ENCODE results near the gene NFS1. TPM values are rescaled to one million over a fixed set of nuclear protein-coding genes. Genes with fewer than 3 reads are reported as not detected.

Gene NFS1
- polyA plus RNA-seq, 3 donors = 16.9 to 34.6 (median 17.6) TPM

DNA sequence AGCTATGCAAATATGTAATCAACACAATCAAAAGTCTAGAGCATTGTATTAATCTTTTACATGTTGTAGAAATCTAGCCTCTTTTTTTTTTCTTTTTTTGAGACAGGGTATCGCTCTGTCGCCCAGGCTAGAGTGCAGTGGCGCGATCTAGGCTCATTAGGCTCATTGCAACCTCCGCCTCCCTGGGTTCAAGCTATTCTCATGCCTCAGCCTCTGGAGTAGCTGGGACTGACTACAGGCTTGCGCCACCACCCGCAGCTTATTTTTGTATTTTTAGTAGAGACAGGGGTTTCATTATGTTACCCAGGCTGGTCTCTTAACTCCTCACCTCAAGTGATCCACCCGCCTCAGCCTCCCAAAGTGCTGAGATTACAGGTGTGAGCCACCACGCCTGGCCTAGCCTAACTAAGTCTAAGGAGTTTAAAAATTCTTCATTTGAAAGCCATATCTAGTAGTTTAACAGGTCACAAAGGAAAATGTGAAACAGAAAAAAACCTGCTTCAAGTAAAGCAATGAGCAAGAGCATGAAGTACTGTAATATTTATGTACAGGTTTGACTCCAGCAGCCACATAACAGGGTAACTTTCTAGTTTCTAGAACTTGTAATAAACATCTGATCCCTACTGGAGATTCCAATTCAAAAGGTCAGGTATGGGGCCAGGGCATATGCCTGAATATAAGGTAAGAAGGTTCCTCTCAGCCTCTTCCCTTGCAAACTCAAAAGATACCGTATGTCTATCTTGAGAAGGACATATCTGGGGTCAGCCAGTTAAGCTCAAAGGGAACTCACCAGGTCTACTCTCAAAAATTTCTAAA is 38.8 kb downstream of the NFS1 start:
- H3K27ac ChIP-seq (ENCODE audit: low read depth, low read length) = no peak overlapping the region
- WGBS, 3 donors = 89 to 93% (median 90%) methylated on average over 10 of the region's 10 CpGs

DNA sequence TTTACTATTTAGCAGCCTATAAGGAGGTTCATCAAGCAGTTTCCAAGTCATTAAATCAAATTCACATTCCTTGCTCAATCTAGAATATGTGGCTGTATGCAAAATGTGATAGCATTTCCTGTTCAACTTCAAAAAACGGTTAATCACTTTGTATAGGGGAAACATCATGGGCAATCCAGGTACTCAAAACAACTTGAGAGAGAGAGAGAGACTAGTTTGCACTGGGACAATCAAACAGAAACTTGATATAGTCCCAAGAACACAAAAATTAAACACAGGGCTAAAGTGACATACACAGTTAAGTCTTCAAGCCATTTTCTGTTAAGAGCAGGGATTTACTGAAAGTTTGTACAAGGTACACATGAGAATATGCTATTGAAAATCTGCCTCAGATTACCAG is 41.9 kb downstream of the NFS1 start:
- no peak overlapping the region for H3K27ac ChIP-seq (ENCODE audit: low read depth, low read length)
- WGBS, 3 donors = 10 to 25% (median 14%) methylated on average over 1 of the region's 1 CpG

DNA sequence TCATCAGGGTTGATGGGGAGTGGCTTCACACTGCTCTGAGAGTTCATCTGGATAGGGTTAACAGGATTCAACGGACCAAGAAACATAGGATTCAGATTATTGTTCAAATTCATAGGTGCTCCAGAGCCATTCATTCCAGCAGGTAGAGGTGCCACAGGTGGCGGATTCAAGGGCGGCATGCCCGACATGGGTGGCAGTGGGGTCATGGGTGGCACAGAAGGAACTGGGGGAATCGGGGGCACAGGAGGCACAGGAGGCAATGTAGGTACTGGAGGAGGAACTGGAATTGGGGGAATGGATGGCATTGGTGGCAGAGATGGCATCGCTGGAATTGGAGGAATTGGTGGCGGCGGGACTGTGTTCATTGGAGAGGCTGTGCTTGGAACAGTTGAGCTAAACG is 44.7 kb downstream of the NFS1 start:
- 94 to 96% (median 96%) methylated on average over 9 of the region's 9 CpGs for WGBS, 3 donors
- H3K27ac ChIP-seq (ENCODE audit: low read depth, low read length) = no peak overlapping the region

DNA sequence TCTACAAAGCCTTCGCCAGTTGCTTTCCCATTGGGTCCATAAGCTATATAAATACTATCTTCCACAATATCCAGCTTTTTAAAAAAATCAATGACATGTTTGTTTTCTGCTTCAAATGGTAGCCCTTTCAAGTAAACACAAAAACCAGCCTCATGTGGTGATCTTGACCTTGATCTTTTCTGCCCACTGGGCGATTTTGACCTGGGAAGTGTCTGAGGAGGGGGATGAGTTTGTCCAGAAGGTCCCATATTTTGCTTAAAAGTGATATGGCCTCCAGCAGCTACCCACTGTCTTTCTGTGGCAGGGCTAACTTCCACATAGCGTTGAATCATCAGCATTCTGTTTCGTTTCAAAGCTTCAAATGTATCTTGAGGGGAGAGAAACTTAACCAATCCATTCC is 45.3 kb downstream of the NFS1 start:
- WGBS, 3 donors = 92 to 94% (median 94%) methylated on average over 4 of the region's 4 CpGs
- no peak overlapping the region for H3K27ac ChIP-seq (ENCODE audit: low read depth, low read length)

DNA sequence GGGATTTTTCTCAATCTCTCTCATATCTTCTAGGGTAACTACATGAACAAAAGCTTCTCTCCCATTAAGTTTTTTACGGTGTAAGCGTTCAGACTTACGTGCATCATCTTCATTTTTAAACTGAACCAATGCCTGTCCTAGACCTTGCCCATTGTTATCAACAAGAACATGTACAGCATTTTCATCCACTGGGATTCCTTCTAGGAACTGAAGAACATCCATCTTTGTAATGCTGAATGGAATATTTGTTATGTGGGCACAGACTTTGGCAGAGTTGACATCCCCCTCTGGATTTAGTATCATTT is 45.8 kb downstream of the NFS1 start:
- no peak overlapping the region for H3K27ac ChIP-seq (ENCODE audit: low read depth, low read length)
- 97 to 98% (median 97%) methylated on average over 3 of the region's 3 CpGs for WGBS, 3 donors

DNA sequence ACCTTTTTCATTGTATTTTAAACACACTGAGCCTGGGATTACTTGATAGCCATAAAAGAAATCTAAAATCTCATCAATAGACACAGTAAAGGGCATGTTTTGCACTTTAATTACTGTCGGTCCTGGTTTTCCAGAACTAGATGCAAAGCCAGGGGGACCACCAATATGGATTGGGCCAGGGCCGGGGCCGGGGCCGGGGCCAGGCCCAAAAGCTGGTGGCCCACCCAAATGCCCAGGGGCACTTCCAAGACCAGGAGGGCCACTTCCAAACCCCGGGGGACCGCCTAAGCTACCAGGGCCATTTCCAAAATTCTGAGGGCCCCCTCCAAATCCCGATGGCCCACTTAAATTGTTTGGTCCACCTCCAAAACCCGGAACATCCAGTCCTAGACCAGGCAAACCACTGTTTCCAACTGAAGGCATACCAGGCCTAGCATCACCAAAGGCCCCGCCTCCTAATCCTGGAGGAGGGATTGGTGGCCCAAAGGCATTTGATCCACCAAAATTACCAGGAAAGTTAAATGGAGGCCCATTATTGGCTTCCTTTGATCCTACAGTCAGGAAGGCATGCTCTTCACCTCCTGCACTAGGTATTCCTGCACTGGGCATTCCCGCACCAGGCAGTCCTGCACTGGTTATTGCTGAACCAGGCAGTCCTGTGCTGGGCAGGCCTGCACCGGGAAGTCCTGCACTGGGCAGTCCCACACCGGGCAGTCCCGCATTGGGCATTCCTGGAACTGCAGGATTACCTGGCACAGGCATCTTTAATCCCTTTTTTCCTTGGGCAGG is 46.3 kb downstream of the NFS1 start:
- H3K27ac ChIP-seq (ENCODE audit: low read depth, low read length) = no peak overlapping the region
- 96 to 98% (median 96%) methylated on average over 13 of the region's 13 CpGs for WGBS, 3 donors

DNA sequence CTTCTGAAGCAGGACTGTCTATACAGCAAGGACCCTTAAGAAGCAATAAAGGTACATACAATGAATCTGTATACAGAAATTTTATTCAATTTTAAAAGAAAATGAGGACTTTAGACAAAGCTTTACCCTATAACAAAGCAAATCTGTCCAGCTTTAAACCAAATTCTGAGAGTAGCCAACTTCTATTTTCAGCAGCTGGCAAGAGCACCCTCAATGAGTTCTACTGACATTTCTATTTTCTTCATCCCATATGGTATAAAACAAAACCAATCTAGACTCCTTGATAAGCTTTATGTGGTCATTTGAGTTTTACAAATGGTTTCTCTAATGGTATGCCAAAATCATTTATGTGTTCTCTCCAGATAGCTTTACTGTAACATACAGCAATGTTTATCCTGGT is 47.2 kb downstream of the NFS1 start:
- H3K27ac ChIP-seq (ENCODE audit: low read depth, low read length) = no peak overlapping the region

DNA sequence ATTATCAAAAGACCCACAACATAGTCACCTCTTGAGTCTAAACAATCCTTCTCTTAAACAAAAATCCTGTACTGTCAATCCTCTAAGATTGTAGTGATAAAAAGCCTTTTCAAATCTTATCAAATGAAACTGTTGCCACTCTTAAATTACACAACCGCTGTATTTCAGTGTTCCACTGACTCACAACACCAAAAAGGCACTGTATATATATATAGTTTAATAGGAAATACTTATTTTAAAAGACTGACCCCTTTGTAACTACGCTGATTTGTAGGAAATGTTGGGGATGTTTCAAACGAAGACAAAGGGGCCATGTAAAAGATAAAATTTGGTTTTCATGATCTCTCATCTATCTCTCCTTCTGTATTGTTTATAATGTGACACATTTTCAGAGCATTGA is 48.5 kb downstream of the NFS1 start:
- no peak overlapping the region for H3K27ac ChIP-seq (ENCODE audit: low read depth, low read length)
- WGBS, 3 donors = 78 to 86% (median 79%) methylated on average over 3 of the region's 3 CpGs

DNA sequence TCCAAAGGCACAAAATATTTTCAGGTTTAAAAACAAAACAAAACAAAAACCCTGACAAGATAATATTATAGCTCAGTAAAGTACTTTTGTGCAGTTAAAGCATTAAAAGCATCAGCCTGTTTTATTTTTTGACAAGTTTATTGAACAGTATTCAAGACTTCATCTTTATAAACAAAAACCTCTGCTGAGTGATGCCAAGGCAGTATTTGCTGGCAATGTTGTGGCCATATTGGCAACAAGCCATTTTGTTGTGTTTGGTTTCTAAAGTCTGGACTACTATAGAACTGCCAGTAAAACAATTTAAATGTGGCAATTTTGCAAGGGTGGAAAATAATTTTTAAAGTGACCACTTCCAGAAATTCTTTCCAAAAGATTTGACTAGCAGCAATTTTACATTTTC is 50.3 kb downstream of the NFS1 start:
- no peak overlapping the region for H3K27ac ChIP-seq (ENCODE audit: low read depth, low read length)

DNA sequence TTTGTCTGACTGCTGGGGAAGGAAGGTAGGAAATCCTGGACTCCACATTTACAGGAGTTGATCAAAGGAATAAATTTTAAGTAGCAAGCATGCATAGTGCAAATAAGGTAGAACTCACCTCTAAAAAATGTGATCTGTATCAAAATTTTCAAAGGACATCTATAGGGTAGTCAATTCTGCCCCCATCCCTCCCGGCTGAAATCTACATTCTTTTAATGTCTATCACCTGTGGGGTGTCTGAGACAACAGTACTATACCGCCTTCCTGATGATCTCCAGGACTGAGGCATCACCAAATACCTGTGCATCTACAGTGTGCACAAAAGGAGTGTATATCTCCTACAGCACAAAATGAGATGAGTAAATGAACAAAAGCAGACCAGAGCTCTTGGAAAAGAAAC is 54.3 kb downstream of the NFS1 start:
- WGBS, 3 donors = 88% methylated on average over 2 of the region's 2 CpGs
- no peak overlapping the region for H3K27ac ChIP-seq (ENCODE audit: low read depth, low read length)

DNA sequence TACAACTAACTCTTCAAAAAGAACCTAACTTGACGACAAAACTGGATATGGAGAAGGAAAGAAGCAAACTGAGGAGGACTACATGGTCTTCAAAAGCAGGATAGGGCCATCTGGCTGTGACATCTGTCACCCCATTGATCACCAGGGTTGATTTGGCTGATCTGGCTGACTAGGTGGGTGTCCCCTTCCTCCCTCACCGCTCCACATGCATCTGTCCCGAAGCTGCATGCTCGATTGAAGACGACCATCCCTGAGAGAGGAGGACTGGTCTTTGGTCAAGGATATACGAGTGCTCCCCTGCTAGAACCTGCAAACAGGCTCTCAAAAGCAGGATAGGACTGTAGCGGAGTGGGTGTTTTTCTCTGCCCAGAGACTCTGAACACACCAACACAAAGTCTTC is 56.1 kb downstream of the NFS1 start:
- WGBS, 3 donors = 92 to 94% (median 93%) methylated on average over 7 of the region's 7 CpGs
- no peak overlapping the region for H3K27ac ChIP-seq (ENCODE audit: low read depth, low read length)

DNA sequence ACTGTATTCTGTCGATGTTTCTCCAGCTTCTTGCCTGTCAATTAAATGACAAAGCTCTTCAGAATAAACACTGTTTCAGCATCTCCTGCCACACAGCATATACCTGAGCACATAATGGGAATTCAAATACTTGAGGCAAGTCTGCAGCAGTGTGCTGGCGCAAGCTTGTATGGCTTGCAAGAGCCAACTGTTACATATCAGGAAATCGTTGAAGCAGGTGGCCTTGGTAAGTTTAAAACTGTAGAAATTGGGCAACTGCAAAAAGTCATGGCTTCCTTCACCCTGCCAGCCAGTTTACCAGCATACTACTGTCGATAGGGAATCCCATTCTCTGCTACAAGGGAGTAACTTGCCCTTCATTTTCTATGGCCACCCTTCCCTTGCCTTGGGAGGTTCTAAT is 57.4 kb downstream of the NFS1 start:
- no peak overlapping the region for H3K27ac ChIP-seq (ENCODE audit: low read depth, low read length)
- 58 to 72% (median 70%) methylated on average over 4 of the region's 4 CpGs for WGBS, 3 donors

DNA sequence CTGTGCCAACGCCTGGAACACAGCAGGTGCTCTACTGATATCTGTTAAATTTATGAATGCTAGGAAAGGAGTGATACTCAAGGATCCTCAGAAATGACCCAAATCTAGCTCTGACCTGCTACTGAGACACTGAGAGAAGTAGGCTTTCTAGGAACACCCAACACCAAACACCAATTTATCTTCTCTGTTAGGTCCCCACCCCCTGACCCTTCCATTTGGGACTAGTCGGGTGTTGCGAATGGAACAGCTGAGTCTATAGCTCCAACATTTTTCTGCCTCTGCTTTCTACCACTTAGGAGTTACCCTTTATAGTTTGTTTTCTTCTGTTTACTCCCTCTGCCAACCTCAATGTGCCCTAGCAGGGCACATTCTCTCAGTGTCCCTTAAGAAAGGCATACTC is 58.4 kb downstream of the NFS1 start:
- H3K27ac ChIP-seq (ENCODE audit: low read depth, low read length) = no peak overlapping the region
- WGBS, 3 donors = 61 to 94% (median 87%) methylated on average over 3 of the region's 3 CpGs

DNA sequence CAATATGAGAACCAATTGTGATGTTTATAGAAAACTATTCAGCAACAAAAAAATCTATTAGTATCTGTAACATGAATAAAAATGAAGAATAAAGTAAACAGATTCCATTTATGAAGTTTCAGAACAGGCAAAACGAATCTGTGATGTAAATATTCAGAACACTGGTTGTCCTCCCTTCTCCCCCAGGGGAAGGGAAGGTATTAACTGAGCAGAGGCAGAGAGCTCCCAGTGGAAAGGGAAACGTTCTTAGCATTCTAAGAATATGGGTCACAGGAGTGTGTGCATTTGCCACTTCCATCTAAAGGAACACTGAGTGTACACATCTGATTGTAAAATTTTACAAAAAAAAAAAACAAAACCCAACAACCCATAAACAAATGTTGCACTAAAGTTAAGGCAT is 60.4 kb downstream of the NFS1 start:
- WGBS, 3 donors = 49 to 65% (median 54%) methylated on average over 2 of the region's 2 CpGs
- H3K27ac ChIP-seq (ENCODE audit: low read depth, low read length) = no peak overlapping the region

DNA sequence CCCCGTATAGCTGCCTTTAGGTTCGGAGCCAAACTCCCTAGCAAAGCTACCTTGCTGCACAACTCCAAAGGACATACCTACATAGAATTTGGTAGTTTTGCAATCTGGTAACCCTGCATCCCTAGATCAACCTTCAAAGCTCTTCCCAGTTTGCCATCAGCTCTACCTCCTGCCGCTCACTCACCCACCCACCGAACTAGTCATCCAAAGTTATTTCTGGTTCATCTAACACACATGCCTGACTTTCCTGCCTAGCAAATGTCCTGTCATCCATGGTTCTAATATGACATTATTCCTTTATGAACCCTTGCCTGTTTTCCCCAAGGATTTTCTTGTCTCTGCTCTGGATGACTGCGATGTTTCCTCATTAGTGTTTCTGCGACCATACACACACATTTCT is 61.9 kb downstream of the NFS1 start:
- H3K27ac ChIP-seq (ENCODE audit: low read depth, low read length) = no peak overlapping the region
- WGBS, 3 donors = 92 to 95% (median 93%) methylated on average over 6 of the region's 6 CpGs

DNA sequence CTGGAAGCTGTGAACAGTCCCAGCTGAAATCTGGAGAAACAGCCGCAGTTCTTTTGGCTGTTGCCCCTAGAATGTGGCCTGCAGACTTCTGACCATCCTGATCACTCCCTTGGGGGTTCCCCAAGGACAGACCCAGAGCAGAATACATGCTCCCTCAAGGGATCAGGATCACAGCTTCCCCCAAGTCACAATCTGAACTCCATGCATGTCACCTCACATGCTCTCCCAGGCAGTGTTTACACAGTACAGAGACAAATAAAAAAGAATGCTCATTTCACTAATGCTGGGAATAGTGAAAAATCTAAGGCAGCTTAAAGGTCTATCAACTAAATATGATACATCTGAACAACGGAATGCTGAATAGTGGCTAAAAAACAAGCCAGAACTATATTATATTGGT is 63.1 kb downstream of the NFS1 start:
- WGBS, 3 donors = 47 to 76% (median 71%) methylated on average over 2 of the region's 2 CpGs
- no peak overlapping the region for H3K27ac ChIP-seq (ENCODE audit: low read depth, low read length)

DNA sequence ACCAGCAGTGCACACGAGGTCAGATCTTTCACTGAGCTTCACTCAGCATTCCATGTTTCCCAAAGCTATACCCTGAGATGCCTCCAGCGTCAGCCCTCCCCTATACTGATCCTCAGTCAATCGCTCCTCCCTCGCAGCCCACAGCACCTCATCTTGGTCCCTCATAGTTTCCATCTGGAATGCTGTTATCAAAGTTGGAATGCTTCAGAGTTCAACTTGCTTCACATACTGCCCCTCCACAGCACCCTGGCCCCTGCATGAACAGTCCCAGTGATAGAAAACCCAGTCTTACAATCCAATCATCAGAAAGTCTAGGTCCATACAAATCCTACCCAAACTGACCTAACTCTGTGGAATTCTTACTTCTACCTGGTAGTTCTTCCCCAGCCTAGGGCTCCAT is 63.5 kb downstream of the NFS1 start:
- no peak overlapping the region for H3K27ac ChIP-seq (ENCODE audit: low read depth, low read length)
- 65 to 78% (median 71%) methylated on average over 4 of the region's 4 CpGs for WGBS, 3 donors

DNA sequence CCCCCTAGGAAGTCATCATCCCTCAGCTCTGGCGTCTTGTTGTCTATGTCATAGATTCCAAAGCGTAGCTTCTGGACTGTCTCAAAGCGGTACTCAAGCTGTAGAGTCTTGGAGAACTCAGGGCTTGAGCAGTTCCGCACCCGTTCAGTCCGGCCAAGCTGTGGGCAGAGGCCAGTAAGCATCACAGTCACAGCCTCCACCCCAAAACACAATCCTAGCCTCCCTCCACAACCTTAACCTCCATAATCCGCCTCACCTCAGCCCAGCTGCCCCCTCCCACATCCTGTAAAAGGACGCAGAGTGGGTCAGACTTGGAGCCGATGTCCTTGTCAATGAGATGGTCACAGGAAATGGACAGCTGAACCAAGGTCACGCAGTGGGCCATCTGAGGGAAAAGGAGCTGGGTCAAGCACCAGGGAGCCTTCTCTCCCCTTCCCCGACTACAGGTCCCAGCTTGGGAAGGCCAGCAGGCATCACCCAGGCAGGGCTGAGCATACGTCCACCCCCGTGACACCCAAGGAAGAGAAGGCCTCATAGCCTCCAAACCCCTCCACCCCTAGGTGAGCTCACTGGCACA is 66.5 kb downstream of the NFS1 start:
- H3K27ac ChIP-seq (ENCODE audit: low read depth, low read length) = no peak overlapping the region
- WGBS, 3 donors = 94 to 95% (median 95%) methylated on average over 13 of the region's 13 CpGs

DNA sequence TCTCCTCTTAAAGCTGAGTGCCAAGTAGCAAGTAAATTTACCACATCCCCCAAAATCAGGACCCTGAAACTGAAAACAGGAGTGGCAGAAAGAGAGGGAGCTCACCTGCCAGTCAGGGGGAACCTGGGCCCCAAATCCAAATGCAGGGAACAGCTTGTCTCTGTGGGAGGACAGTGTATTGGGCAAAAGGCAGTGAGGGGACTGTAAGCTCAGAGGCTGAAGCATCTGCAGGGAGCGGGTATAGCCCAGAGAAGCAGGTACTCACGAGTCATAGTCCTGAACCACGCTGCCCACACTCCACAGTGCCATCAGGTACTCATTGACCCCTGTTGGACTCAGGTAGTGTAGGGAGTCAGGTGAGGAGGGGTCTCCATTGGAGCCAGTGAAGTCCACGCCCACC is 68.5 kb downstream of the NFS1 start:
- no peak overlapping the region for H3K27ac ChIP-seq (ENCODE audit: low read depth, low read length)
- 92 to 95% (median 93%) methylated on average over 4 of the region's 4 CpGs for WGBS, 3 donors

All from adipose tissue (tissue), 3 donors.